SU-DHL-6 (cell line): ENCODE data around the gene UBALD2.

Experiments used
- EZH2phosphoT487 ChIP-seq: fragments of 200-600 bp; sonication (generic), shearing (Covaris generic); conservative IDR thresholded peaks from 2 replicates; pipeline ENCODE4 v1.6.1; 2018; ENCODE audit warnings: mild to moderate bottlenecking, antibody characterized with exemption, low read length, moderate library complexity, mixed read lengths
- TF ChIP-seq, protein P1 (sequence below): fragments of 200-600 bp; sonication (generic); IDR thresholded peaks from one replicate; pipeline ENCODE4 v1.5.1; 2017; ENCODE audit warnings: antibody characterized with exemption, mild to moderate bottlenecking, low read length, moderate library complexity; ENCODE audit not compliant: insufficient read depth, poor library complexity, severe bottlenecking

DNA sequence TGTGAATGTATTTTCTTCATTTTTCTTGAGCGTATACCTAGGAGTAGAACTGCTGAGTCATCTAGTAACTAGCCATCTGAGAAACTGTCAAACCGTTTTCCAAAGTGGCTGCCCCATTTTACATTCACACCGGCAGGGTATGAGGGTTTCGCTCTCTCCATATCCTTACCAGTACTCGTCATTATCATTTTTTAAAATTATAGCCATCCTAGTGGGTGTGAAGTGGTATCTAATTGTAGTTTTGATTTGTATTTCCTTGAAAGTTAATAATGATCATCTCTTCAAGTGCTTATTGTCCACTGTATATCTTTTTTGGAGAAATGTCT, 30.8 kb upstream of the UBALD2 start:
- TF ChIP-seq, protein P1, sequence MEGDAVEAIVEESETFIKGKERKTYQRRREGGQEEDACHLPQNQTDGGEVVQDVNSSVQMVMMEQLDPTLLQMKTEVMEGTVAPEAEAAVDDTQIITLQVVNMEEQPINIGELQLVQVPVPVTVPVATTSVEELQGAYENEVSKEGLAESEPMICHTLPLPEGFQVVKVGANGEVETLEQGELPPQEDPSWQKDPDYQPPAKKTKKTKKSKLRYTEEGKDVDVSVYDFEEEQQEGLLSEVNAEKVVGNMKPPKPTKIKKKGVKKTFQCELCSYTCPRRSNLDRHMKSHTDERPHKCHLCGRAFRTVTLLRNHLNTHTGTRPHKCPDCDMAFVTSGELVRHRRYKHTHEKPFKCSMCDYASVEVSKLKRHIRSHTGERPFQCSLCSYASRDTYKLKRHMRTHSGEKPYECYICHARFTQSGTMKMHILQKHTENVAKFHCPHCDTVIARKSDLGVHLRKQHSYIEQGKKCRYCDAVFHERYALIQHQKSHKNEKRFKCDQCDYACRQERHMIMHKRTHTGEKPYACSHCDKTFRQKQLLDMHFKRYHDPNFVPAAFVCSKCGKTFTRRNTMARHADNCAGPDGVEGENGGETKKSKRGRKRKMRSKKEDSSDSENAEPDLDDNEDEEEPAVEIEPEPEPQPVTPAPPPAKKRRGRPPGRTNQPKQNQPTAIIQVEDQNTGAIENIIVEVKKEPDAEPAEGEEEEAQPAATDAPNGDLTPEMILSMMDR, result no peak
- no peak for TF ChIP-seq EZH2phosphoT487
